Upper lobe of right lung (tissue), 1 donor: ENCODE measurements around the gene WDR19. TPM values are rescaled to one million over a fixed set of nuclear protein-coding genes. Genes with fewer than 3 reads are reported as not detected.

ENCODE experiments used
- ATAC-seq: fragments of 200-7000 bp; cut with Tn5 transposase; one replicate; pipeline ENCODE4 v1.9.1; 2020; ENCODE audit warnings: mild to moderate bottlenecking, moderate library complexity
- DNase-seq: peaks from one replicate; pipeline ENCODE4 v3.0.0-alpha.2; 2020
- H3K27ac ChIP-seq: fragments of 200-600 bp; one replicate; pipeline ENCODE4 v1.8.0; 2022
- H3K27me3 ChIP-seq: fragments of 200-600 bp; one replicate; pipeline ENCODE4 v1.8.0; 2022; ENCODE audit warnings: mild to moderate bottlenecking
- H3K36me3 ChIP-seq: fragments of 200-600 bp; one replicate; pipeline ENCODE4 v1.8.0; 2022
- H3K4me1 ChIP-seq: fragments of 200-600 bp; one replicate; pipeline ENCODE4 v1.8.0; 2022
- H3K4me3 ChIP-seq: fragments of 200-600 bp; one replicate; pipeline ENCODE4 v1.8.0; 2022; ENCODE audit warnings: mild to moderate bottlenecking
- H3K9me3 ChIP-seq: fragments of 200-600 bp; one replicate; pipeline ENCODE4 v1.8.0; 2022
- CTCF ChIP-seq: fragments of 200-600 bp; IDR thresholded peaks from one replicate; pipeline ENCODE4 v1.8.0; 2022; ENCODE audit warnings: antibody characterized with exemption
- intact Hi-C: fragments of 100-400 bp; cut with DNase I; formaldehyde crosslinking; loops from one replicate; pipeline ENCODE4 v1.11.0; 2022
- total RNA-seq: library from RNA; stranded (reverse); fragmentation: NEBNext Ultra II Directional; extraction: Animal tissue kit (Norgen Biotek cat#: 25700); gene quantifications from one replicate; pipeline ENCODE4 v1.2.1, GENCODE V29; 2021
- donor health status: DM: no; HTN: yes; CAD: no; lungs with severe emphysema.

WDR19 gene
- total RNA-seq, 1 donor from 2014 or later, result 32.9 TPM

- no peak for ATAC-seq
- no peaks in the 10 kb centered on the region for H3K27me3 ChIP-seq
- H3K4me1 ChIP-seq, result no peaks in the 10 kb centered on the region
- H3K4me3 ChIP-seq, result no peak overlapping the region
- intact Hi-C loops, result no loop called here
- DNase-seq, result no peak
- H3K36me3 ChIP-seq, result peaks cover 68% of the 10 kb centered on the region
- H3K9me3 ChIP-seq, result no peaks in the 10 kb centered on the region
- no peak overlapping the region for H3K27ac ChIP-seq
- TF ChIP-seq CTCF, result no peak
Observed at GRCh38 chr4:39319676-39320075, 137.3 kb downstream of the WDR19 start.

GRCh38 chr4:39320381-39321115, 138.2 kb downstream of the WDR19 start:
- DNase-seq (no peak), ATAC-seq (no peak)
- H3K27me3 ChIP-seq, result no peaks in the 10 kb centered on the region
- H3K27ac ChIP-seq, result no peak overlapping the region
- no peaks in the 10 kb centered on the region for H3K4me1 ChIP-seq
- intact Hi-C loops, result no loop called here
- no peak for TF ChIP-seq CTCF
- H3K36me3 ChIP-seq, result peaks cover 75% of the 10 kb centered on the region
- no peaks in the 10 kb centered on the region for H3K9me3 ChIP-seq
- no peak overlapping the region for H3K4me3 ChIP-seq

- Histone ChIP-seq H3K4me3 (no peak overlapping the region), H3K27me3 (no peaks in the 10 kb centered on the region), H3K9me3 (no peaks in the 10 kb centered on the region), H3K4me1 (no peaks in the 10 kb centered on the region), H3K27ac (no peak overlapping the region), H3K36me3 (peaks cover 65% of the 10 kb centered on the region)
- no peak for DNase-seq
- intact Hi-C loops, result no loop called here
- no peak for TF ChIP-seq CTCF
- no peak for ATAC-seq
Observed at GRCh38 chr4:39323821-39324220, 141.5 kb downstream of the WDR19 start.

GRCh38 chr4:39324446-39324845, 142.1 kb downstream of the WDR19 start:
- Histone ChIP-seq H3K36me3 (peaks cover 59% of the 10 kb centered on the region), H3K27ac (no peak overlapping the region), H3K9me3 (no peaks in the 10 kb centered on the region), H3K4me3 (no peak overlapping the region), H3K27me3 (no peaks in the 10 kb centered on the region), H3K4me1 (no peaks in the 10 kb centered on the region)
- no peak for TF ChIP-seq CTCF
- no peak for ATAC-seq
- DNase-seq, result no peak
- intact Hi-C loops, result no loop called here

- Histone ChIP-seq H3K27me3 (no peaks in the 10 kb centered on the region), H3K4me1 (no peaks in the 10 kb centered on the region), H3K27ac (no peak overlapping the region), H3K36me3 (peaks cover 53% of the 10 kb centered on the region), H3K4me3 (no peak overlapping the region), H3K9me3 (no peaks in the 10 kb centered on the region)
- no peak for TF ChIP-seq CTCF
- intact Hi-C loops, result no loop called here
- DNase-seq, result no peak
- ATAC-seq, result no peak
Observed at GRCh38 chr4:39324897-39325613, 142.7 kb downstream of the WDR19 start.
